Measurements from ENCODE around the gene VPS8. TPM values are rescaled to one million over a fixed set of nuclear protein-coding genes. Genes with fewer than 3 reads are reported as not detected.
"Not testable (repeated sequence)": the region's sequence is repeated elsewhere in the genome, so short reads cannot be mapped to it uniquely, and the experiment has no call there.

VPS8 gene
- total and polyA plus RNA-seq, 2 donors (not counting 1 experiment from before 2014, with no cell fraction given) = 24.9 to 99.4 TPM

GRCh38 chr3:184945886-184946625 is 134.1 kb downstream of the VPS8 start:
- H3K9me3 ChIP-seq (ENCODE audit: control insufficient read depth, insufficient read depth, low read depth, low read length) = no peaks in the 10 kb centered on the region
- H3K79me2 ChIP-seq (ENCODE audit: control insufficient read depth, insufficient read depth, low read length) = no peaks in the 10 kb centered on the region
- no peak for TF ChIP-seq EZH2 (IDR thresholded peaks at IDR 0.05; ENCODE audit: low read length, missing control alignments)
- no peak overlapping the region for H2AFZ ChIP-seq (ENCODE audit: low read length)
- H3K36me3 ChIP-seq (ENCODE audit: control insufficient read depth, insufficient read depth, low read length) = no peaks in the 10 kb centered on the region
- no peak overlapping the region for H3K27ac ChIP-seq (ENCODE audit: insufficient read depth, low read length)
- H4K20me1 ChIP-seq (ENCODE audit: control insufficient read depth, extremely low read depth, insufficient read depth, low read length) = no peaks in the 10 kb centered on the region
- no peak overlapping the region for H3K9ac ChIP-seq (ENCODE audit: insufficient read depth, low read length)
- no peak overlapping the region for H3K4me2 ChIP-seq (ENCODE audit: extremely low read depth, insufficient read depth, low read length)
- H3K4me1 ChIP-seq (ENCODE audit: control insufficient read depth, extremely low read depth, insufficient read depth, low read length) = no peaks in the 10 kb centered on the region
- H3K4me3 ChIP-seq (replicated peaks in 1 of 4; ENCODE audit: control extremely low read depth in 1 of 4, insufficient read depth in 1 of 4, low read depth in 3 of 4, low read length in 4 of 4) = no peak overlapping the region
- H3K27me3 ChIP-seq (ENCODE audit: control insufficient read depth, insufficient read depth, low read length) = no peaks in the 10 kb centered on the region
- no peak for DNase-seq (ENCODE audit: low read depth in 2 of 2)

GRCh38 chr3:184946917-184947316 is 135.0 kb downstream of the VPS8 start:
- no peak overlapping the region for H2AFZ ChIP-seq (ENCODE audit: low read length)
- H3K9ac ChIP-seq (ENCODE audit: insufficient read depth, low read length) = no peak overlapping the region
- TF ChIP-seq EZH2 (IDR thresholded peaks at IDR 0.05; ENCODE audit: low read length, missing control alignments) (no peak), CTCF (conservative IDR thresholded peaks at IDR 0.05 in 1 of 2, IDR thresholded peaks at IDR 0.05 in 1 of 2; ENCODE audit: low read depth in 1 of 2, low read length in 2 of 2) (no peak)
- no peak overlapping the region for H3K27ac ChIP-seq (ENCODE audit: insufficient read depth, low read length)
- H3K36me3 ChIP-seq (ENCODE audit: control insufficient read depth, insufficient read depth, low read length) = no peaks in the 10 kb centered on the region
- no peaks in the 10 kb centered on the region for H3K9me3 ChIP-seq (ENCODE audit: control insufficient read depth, insufficient read depth, low read depth, low read length)
- no peak overlapping the region for H3K4me2 ChIP-seq (ENCODE audit: extremely low read depth, insufficient read depth, low read length)
- no peaks in the 10 kb centered on the region for H3K79me2 ChIP-seq (ENCODE audit: control insufficient read depth, insufficient read depth, low read length)
- no peaks in the 10 kb centered on the region for H3K4me1 ChIP-seq (ENCODE audit: control insufficient read depth, extremely low read depth, insufficient read depth, low read length)
- H3K4me3 ChIP-seq (replicated peaks in 1 of 4; ENCODE audit: control extremely low read depth in 1 of 4, insufficient read depth in 1 of 4, low read depth in 3 of 4, low read length in 4 of 4) = no peak overlapping the region
- H4K20me1 ChIP-seq (ENCODE audit: control insufficient read depth, extremely low read depth, insufficient read depth, low read length) = no peaks in the 10 kb centered on the region
- DNase-seq (ENCODE audit: low read depth in 2 of 2) = no peak
- H3K27me3 ChIP-seq (ENCODE audit: control insufficient read depth, insufficient read depth, low read length) = no peaks in the 10 kb centered on the region

GRCh38 chr3:184949251-184949965 is 137.4 kb downstream of the VPS8 start:
- no peaks in the 10 kb centered on the region for H3K9me3 ChIP-seq (ENCODE audit: control insufficient read depth, insufficient read depth, low read depth, low read length)
- H3K27me3 ChIP-seq (ENCODE audit: control insufficient read depth, insufficient read depth, low read length) = no peaks in the 10 kb centered on the region
- H4K20me1 ChIP-seq (ENCODE audit: control insufficient read depth, extremely low read depth, insufficient read depth, low read length) = no peaks in the 10 kb centered on the region
- no peaks in the 10 kb centered on the region for H3K79me2 ChIP-seq (ENCODE audit: control insufficient read depth, insufficient read depth, low read length)
- H3K36me3 ChIP-seq (ENCODE audit: control insufficient read depth, insufficient read depth, low read length) = no peaks in the 10 kb centered on the region
- no peak overlapping the region for H3K4me3 ChIP-seq (replicated peaks in 1 of 4; ENCODE audit: control extremely low read depth in 1 of 4, insufficient read depth in 1 of 4, low read depth in 3 of 4, low read length in 4 of 4)
- H3K4me1 ChIP-seq (ENCODE audit: control insufficient read depth, extremely low read depth, insufficient read depth, low read length) = no peaks in the 10 kb centered on the region
- no peak overlapping the region for H3K4me2 ChIP-seq (ENCODE audit: extremely low read depth, insufficient read depth, low read length)
- H3K9ac ChIP-seq (ENCODE audit: insufficient read depth, low read length) = no peak overlapping the region
- H2AFZ ChIP-seq (ENCODE audit: low read length) = no peak overlapping the region
- TF ChIP-seq CTCF (conservative IDR thresholded peaks at IDR 0.05 in 1 of 2, IDR thresholded peaks at IDR 0.05 in 1 of 2; ENCODE audit: low read depth in 1 of 2, low read length in 2 of 2) = no peak
- no peak for TF ChIP-seq EZH2 (IDR thresholded peaks at IDR 0.05; ENCODE audit: low read length, missing control alignments)
- DNase-seq (ENCODE audit: low read depth in 2 of 2) = peak in 1 of 2 donors; percentile 17
- H3K27ac ChIP-seq (ENCODE audit: insufficient read depth, low read length) = no peak overlapping the region

GRCh38 chr3:184950816-184951215 is 138.8 kb downstream of the VPS8 start:
- H3K9me3 ChIP-seq (ENCODE audit: control insufficient read depth, insufficient read depth, low read depth, low read length); H2AFZ ChIP-seq (ENCODE audit: low read length); H3K4me2 ChIP-seq (ENCODE audit: extremely low read depth, insufficient read depth, low read length); H3K4me1 ChIP-seq (ENCODE audit: control insufficient read depth, extremely low read depth, insufficient read depth, low read length); H3K27ac ChIP-seq (ENCODE audit: insufficient read depth, low read length); DNase-seq (ENCODE audit: low read depth in 2 of 2); H3K9ac ChIP-seq (ENCODE audit: insufficient read depth, low read length); H4K20me1 ChIP-seq (ENCODE audit: control insufficient read depth, extremely low read depth, insufficient read depth, low read length); H3K36me3 ChIP-seq (ENCODE audit: control insufficient read depth, insufficient read depth, low read length); H3K4me3 ChIP-seq (replicated peaks in 1 of 4; ENCODE audit: control extremely low read depth in 1 of 4, insufficient read depth in 1 of 4, low read depth in 3 of 4, low read length in 4 of 4); H3K27me3 ChIP-seq (ENCODE audit: control insufficient read depth, insufficient read depth, low read length); H3K79me2 ChIP-seq (ENCODE audit: control insufficient read depth, insufficient read depth, low read length): not testable (repeated sequence)
